ENCODE measurements around the gene GYS1. TPM values are rescaled to one million over a fixed set of nuclear protein-coding genes. Genes with fewer than 3 reads are reported as not detected.
A peak's percentile ranks its signal among the peaks of the same experiment; 100 is the strongest.
"Not testable (repeated sequence)": the region's sequence is repeated elsewhere in the genome, so short reads cannot be mapped to it uniquely, and the experiment has no call there.

The GYS1 gene
- total RNA-seq (2021; ENCODE audit: unreplicated experiment): 20.2 TPM
- 31.7 TPM for polyA plus RNA-seq (2012; ENCODE audit: insufficient read length)
- percentile 58 among the genes with signal in this experiment for Bru-seq, nascent RNA
- percentile 66 among the genes with signal in this experiment for BruChase-seq, experiment 1, labeled RNA remaining after a 2-hour chase
- percentile 69 among the genes with signal in this experiment for BruChase-seq, experiment 2, labeled RNA remaining after a 6-hour chase
- long read RNA-seq, partial matches to known transcripts: 2 of 11 reads
- long read RNA-seq, other reads (novel, unspliced or antisense): 8 of 11 reads

DNA sequence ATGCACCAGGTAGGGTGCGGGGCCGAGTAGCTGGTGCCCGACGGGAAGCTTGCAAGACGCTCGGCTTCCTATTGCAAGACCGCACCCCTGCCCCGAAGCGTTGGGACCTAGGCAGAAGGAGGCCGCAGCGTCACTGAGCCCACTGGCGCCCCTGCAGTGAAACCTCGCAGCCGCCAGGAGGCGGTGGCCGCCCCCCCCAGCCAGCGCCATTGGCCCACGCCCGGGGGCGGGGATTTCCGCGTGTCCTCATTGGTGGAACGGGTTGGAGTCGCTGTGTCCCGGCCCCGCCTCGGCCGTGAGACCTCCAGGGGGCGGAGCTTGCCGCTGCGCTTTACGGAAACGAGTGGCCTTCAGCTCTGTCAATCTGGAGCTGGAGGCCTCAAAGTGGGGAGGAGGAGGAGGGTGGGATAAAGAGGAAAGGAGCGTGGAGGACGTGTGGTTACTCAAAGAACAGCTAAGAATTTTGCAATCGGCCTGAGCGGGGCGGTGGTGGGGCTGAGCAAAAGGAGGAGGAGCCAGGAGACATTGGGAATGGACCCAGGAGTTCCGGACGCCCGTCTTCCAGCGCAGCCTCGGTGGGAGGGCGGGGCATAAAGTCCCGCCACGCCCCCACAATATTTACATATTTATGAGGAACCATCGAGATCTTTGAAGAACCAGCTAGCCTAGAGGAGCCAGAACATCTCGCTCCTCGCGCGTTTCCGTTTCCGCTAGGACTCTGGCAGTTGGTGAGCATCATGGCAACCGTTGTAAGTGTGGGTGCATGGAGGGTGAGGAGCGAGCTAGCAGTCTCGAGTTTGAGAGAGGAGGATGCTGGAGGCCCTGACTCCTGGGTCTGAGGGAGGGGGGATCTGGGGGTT is at the start of gene GYS1, which contains the start of gene RUVBL2:
GYS1 (minus strand) TSS at position 135 of the 860 bp plus-strand sequence. CDS start 197 bp downstream, outside the sequence.
RUVBL2 (plus strand) TSS at position 713 of the 860 bp plus-strand sequence; CDS start at position 738, 25 bp downstream.
- ChIA-PET POLR2A (interaction anchor here (0.5 to 0.7 kb wide), 11 partner anchors 17 to 1343 kb away, joined by 3 to 7 read pairs (median 3); no protein-coding TSS in a partner anchor), CTCF (interaction anchor here (0.5 to 1.5 kb wide), 10 partner anchors 16 to 1731 kb away, joined by 3 to 11 read pairs (median 3); partner anchors contain the start of gene FTL)

DNA sequence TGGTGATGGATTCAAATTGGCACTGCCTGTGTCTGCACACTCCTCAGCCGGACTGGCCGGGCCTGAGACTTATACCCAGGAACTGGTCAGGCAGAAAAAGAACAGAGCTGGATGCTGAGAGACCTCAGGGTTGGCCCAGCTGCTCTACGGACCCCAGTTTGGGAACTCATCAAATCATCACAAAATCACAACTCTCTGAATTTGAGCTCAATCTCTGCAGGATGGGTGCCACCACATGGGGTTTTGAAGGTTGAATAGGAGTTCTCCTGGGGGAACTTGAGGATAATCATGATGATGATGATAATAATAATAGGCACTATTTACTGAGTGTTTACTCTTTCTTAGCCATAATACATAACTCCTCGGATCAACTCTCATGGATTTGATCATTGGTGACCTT is 49.6 kb upstream of the GYS1 start:
- BruUV-seq (replicated peaks); POLR2A ChIA-PET: not testable (repeated sequence)

More for the DNA sequence above, at the start of gene GYS1, which contains the start of gene RUVBL2:
- no TSS peak for BruUV-seq (replicated peaks)
- Histone ChIP-seq H3K4me1 (ENCODE audit: control insufficient read depth, insufficient read depth, low read length) (no peaks in the 10 kb centered on the region), H3K36me3 (ENCODE audit: control insufficient read depth, insufficient read depth, low read length) (peaks cover 8% of the 10 kb centered on the region; the same call in 1 of the 2 replicates), H3K9me3 (ENCODE audit: control insufficient read depth, insufficient read depth, low read depth, low read length) (no peaks in the 10 kb centered on the region), H3K27ac (ENCODE audit: low read length) (peak within 1 kb of the TSS; percentile 95), H3K27me3 (ENCODE audit: control insufficient read depth, insufficient read depth, low read length) (no peaks in the 10 kb centered on the region), H3K4me3 (ENCODE audit: low read depth in 2 of 2, low read length in 2 of 2) (peak within 1 kb of the TSS; percentile 79 to 96)
- TF ChIP-seq SIN3A (IDR thresholded peaks at IDR 0.05; ENCODE audit: borderline replicate concordance, insufficient read depth, low read depth, low read length) (0 out of 2 replicates have a peak, but pooled peaks have one; percentile 66), TCF7L2 (IDR thresholded peaks at IDR 0.05; ENCODE audit: low read depth, low read length) (no peak), POLR2AphosphoS5 (IDR thresholded peaks at IDR 0.05; ENCODE audit: low read depth, low read length) (peak; percentile 87)
- TF ChIP-seq, protein P1, sequence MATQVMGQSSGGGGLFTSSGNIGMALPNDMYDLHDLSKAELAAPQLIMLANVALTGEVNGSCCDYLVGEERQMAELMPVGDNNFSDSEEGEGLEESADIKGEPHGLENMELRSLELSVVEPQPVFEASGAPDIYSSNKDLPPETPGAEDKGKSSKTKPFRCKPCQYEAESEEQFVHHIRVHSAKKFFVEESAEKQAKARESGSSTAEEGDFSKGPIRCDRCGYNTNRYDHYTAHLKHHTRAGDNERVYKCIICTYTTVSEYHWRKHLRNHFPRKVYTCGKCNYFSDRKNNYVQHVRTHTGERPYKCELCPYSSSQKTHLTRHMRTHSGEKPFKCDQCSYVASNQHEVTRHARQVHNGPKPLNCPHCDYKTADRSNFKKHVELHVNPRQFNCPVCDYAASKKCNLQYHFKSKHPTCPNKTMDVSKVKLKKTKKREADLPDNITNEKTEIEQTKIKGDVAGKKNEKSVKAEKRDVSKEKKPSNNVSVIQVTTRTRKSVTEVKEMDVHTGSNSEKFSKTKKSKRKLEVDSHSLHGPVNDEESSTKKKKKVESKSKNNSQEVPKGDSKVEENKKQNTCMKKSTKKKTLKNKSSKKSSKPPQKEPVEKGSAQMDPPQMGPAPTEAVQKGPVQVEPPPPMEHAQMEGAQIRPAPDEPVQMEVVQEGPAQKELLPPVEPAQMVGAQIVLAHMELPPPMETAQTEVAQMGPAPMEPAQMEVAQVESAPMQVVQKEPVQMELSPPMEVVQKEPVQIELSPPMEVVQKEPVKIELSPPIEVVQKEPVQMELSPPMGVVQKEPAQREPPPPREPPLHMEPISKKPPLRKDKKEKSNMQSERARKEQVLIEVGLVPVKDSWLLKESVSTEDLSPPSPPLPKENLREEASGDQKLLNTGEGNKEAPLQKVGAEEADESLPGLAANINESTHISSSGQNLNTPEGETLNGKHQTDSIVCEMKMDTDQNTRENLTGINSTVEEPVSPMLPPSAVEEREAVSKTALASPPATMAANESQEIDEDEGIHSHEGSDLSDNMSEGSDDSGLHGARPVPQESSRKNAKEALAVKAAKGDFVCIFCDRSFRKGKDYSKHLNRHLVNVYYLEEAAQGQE (IDR thresholded peaks at IDR 0.05; ENCODE audit: insufficient read depth in 1 of 2, low read depth in 2 of 2, low read length in 1 of 2): no peak; a peak in 1 of 4 replicates
- TF ChIP-seq, protein P2, sequence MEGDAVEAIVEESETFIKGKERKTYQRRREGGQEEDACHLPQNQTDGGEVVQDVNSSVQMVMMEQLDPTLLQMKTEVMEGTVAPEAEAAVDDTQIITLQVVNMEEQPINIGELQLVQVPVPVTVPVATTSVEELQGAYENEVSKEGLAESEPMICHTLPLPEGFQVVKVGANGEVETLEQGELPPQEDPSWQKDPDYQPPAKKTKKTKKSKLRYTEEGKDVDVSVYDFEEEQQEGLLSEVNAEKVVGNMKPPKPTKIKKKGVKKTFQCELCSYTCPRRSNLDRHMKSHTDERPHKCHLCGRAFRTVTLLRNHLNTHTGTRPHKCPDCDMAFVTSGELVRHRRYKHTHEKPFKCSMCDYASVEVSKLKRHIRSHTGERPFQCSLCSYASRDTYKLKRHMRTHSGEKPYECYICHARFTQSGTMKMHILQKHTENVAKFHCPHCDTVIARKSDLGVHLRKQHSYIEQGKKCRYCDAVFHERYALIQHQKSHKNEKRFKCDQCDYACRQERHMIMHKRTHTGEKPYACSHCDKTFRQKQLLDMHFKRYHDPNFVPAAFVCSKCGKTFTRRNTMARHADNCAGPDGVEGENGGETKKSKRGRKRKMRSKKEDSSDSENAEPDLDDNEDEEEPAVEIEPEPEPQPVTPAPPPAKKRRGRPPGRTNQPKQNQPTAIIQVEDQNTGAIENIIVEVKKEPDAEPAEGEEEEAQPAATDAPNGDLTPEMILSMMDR (IDR thresholded peaks at IDR 0.05): peak; percentile 94
- ATAC-seq (peak; percentile 97), DNase-seq (ENCODE audit: low read depth, low spot score) (peak; percentile 82)
- intact Hi-C loops (cut with micrococcal nuclease; ENCODE audit: unreplicated experiment): no loop called here
- in situ Hi-C loops (cut with HindIII; ENCODE audit: low pct_unique_long_range_greater_than_20kb, low sequenced_read_pairs): no loop called here

More for the DNA sequence above, 49.6 kb upstream of the GYS1 start:
- H3K27me3 ChIP-seq (ENCODE audit: control insufficient read depth, insufficient read depth, low read length); CTCF ChIA-PET; H3K9me3 ChIP-seq (ENCODE audit: control insufficient read depth, insufficient read depth, low read depth, low read length); H3K27ac ChIP-seq (ENCODE audit: low read length); H3K4me1 ChIP-seq (ENCODE audit: control insufficient read depth, insufficient read depth, low read length); in situ Hi-C loops (cut with HindIII; ENCODE audit: low pct_unique_long_range_greater_than_20kb, low sequenced_read_pairs); H3K36me3 ChIP-seq (ENCODE audit: control insufficient read depth, insufficient read depth, low read length); ATAC-seq; DNase-seq (ENCODE audit: low read depth, low spot score); H3K4me3 ChIP-seq (ENCODE audit: low read depth in 2 of 2, low read length in 2 of 2); intact Hi-C loops (cut with micrococcal nuclease; ENCODE audit: unreplicated experiment): not testable (repeated sequence)

Measured in Panc1 (cell line).